Heart right ventricle (tissue), 16 donors: Measurements from ENCODE around the gene SUSD3. TPM values are rescaled to one million over a fixed set of nuclear protein-coding genes. Genes with fewer than 3 reads are reported as not detected.

Experiments used
- ATAC-seq, 8 donors: fragments of 200-7000 bp; cut with Tn5 transposase; one replicate each; pipeline ENCODE4 v1.9.1; 2020; ENCODE audit warnings: mild to moderate bottlenecking in 8 of 8, moderate library complexity in 8 of 8, moderate number of reproducible peaks in 1 of 8
- DNase-seq, 2 donors: peaks; one replicate each; pipeline ENCODE4 v3.0.0-alpha.2; 2020
- H3K27ac ChIP-seq, 10 donors: fragments of 200-600 bp; sonication (generic) in 2 of 10; one replicate each; pipeline versions ENCODE4 v1.5.0 to v1.8.0; 2020 to 2022; ENCODE audit warnings: mild to moderate bottlenecking in 3 of 10
- H3K27me3 ChIP-seq, 7 donors: fragments of 200-600 bp; one replicate each; pipeline ENCODE4 v1.8.0; 2021 to 2022; ENCODE audit warnings: mild to moderate bottlenecking in 2 of 7
- H3K36me3 ChIP-seq, 9 donors: fragments of 200-600 bp; sonication (generic) in 1 of 9; one replicate each; pipeline versions ENCODE4 v1.5.0 to v1.8.0; 2020 to 2022; ENCODE audit warnings: mild to moderate bottlenecking in 2 of 9
- H3K4me1 ChIP-seq, 9 donors: fragments of 200-600 bp; sonication (generic) in 1 of 9; one replicate each; pipeline versions ENCODE4 v1.5.0 to v1.8.0; 2020 to 2022; ENCODE audit warnings: mild to moderate bottlenecking in 4 of 9
- H3K4me3 ChIP-seq, 10 donors: fragments of 200-600 bp; sonication (generic) in 2 of 10; one replicate each; pipeline versions ENCODE4 v1.5.0 to v1.8.0; 2020 to 2022; ENCODE audit warnings: mild to moderate bottlenecking in 7 of 10, moderate library complexity in 2 of 10
- H3K9me3 ChIP-seq, 11 donors: fragments of 200-600 bp in 10 of 11; sonication (generic) in 2 of 11; one replicate each; pipeline versions ENCODE4 v1.5.0 to v1.8.0; 2013 to 2022; ENCODE audit warnings: mild to moderate bottlenecking in 2 of 11, control low read depth in 1 of 11, moderate library complexity in 1 of 11
- CTCF ChIP-seq, 9 donors: fragments of 200-600 bp; sonication (generic) in 2 of 9; IDR thresholded peaks; one replicate each; pipeline versions ENCODE4 v1.5.0 to v1.8.0; 2021 to 2022; ENCODE audit warnings: antibody characterized with exemption in 9 of 9, mild to moderate bottlenecking in 5 of 9, moderate library complexity in 1 of 9
- whole genome bisulfite sequencing, 2 donors: extraction: QIAGEN DNeasy Blood & Tissue Kit; methylation state at CpG; one replicate each; pipeline ENCODE4 v1.1.7; 2013; ENCODE audit warnings: inconsistent platforms in 1 of 2; 5-methylcytosine and 5-hydroxymethylcytosine counted together
- intact Hi-C, 10 donors: fragments of 100-400 bp; cut with DNase I; formaldehyde crosslinking; loops; one replicate each; pipeline versions ENCODE4 v1.11.1 to v1.14.2; 2022
- polyA plus RNA-seq, 2 donors: library from polyadenylated mRNA; stranded (reverse); fragments of 200-250 nt; gene quantifications; one replicate each; pipeline ENCODE4 v1.2.3, GENCODE V29; 2013
- total RNA-seq, 10 donors: library from RNA; stranded (reverse); fragmentation: NEBNext Ultra II Directional in 3 of 10; extraction: Animal tissue kit (Norgen Biotek cat#: 25700) in 3 of 10; gene quantifications; one replicate each; pipeline versions ENCODE4 v1.2.1 to v1.2.4, GENCODE V29; 2021 to 2023
- donor health status: Arrhythmogenic right ventricular cardiomyopathy.
- donor health status: ischemic (EF 13 %, LVEDD 7.1; RV severe dilation, severe dysfunction).
- donor health status: healthy with polysubstance abuse.
- donor health status: DM: no; HTN: yes; CAD: no.
- donor health status: DM: no; HTN: no; CAD: no.
- donor health status: ischemic (EF 25% LVEDD 6.9; RV normal size, moderate dysfunction).
- donor health status: ischemic (EF 25% LVEDD 5.7; RV mildly dilated, moderate dysfunction).
- donor health status: healthy.
- donor health status: DM: yes; HTN: yes; CAD: no.
- donor health status: Ischemic cardiomyopathy.
- donor health status: ischemic (EF 35%, LVEDD 5.7; RV mildly dilated, moderate dysfunction).
- donor health status: nonischemic (EF 11% LVEDD 7.7; RV severe dilation, severe dysfunction).
- donor health status: DM: yes; HTN: yes; CAD: no.
- donor health status: PGD.
- donor health status: ischemic (EF 29% LVEDD 5.4; RV normal size, mild dysfunction).
- donor health status: nonischemic (EF 23%, LVEDD 6.1; RV moderate dilation, normal function).

The SUSD3 gene
- total and polyA plus RNA-seq, 12 donors, result 0.40 to 2.1 (median 0.79) TPM; not detected in 1

- TF ChIP-seq CTCF (IDR thresholded peaks at IDR 0.05), result no peak
- intact Hi-C loops, result no loop called here
- WGBS, 2 donors, result 88 to 93% methylated on average over 10 of the region's 10 CpGs
- Histone ChIP-seq H3K4me3 (no peak overlapping the region), H3K36me3 (peaks cover 0 to 15% (median 0%) of the 10 kb centered on the region in 9 donors), H3K9me3 (no peaks in the 10 kb centered on the region), H3K4me1 (peaks cover 0 to 12% (median 0%) of the 10 kb centered on the region in 9 donors), H3K27me3 (peaks cover 0 to 4% (median 0%) of the 10 kb centered on the region in 7 donors), H3K27ac (no peak overlapping the region)
- no peak for DNase-seq
- ATAC-seq, result no peak
Measured at GRCh38 chr9:93081081-93081529, 22.6 kb downstream of the SUSD3 start.

GRCh38 chr9:93081931-93082330 lies 23.4 kb downstream of the SUSD3 start:
- peaks cover 0 to 4% (median 0%) of the 10 kb centered on the region in 7 donors for H3K27me3 ChIP-seq
- TF ChIP-seq CTCF (IDR thresholded peaks at IDR 0.05), result no peak
- intact Hi-C loops, result no loop called here
- no peak overlapping the region for H3K27ac ChIP-seq
- H3K4me3 ChIP-seq, result no peak overlapping the region
- peaks cover 0 to 15% (median 0%) of the 10 kb centered on the region in 9 donors for H3K36me3 ChIP-seq
- DNase-seq (no peak), ATAC-seq (no peak)
- no peaks in the 10 kb centered on the region for H3K9me3 ChIP-seq
- H3K4me1 ChIP-seq, result peaks cover 0 to 12% (median 0%) of the 10 kb centered on the region in 9 donors
- WGBS, 2 donors, result 90 to 93% methylated on average over 3 of the region's 3 CpGs

GRCh38 chr9:93082841-93083411 lies 24.4 kb downstream of the SUSD3 start:
- Histone ChIP-seq H3K4me3 (no peak overlapping the region), H3K9me3 (no peaks in the 10 kb centered on the region), H3K27me3 (peaks cover 0 to 4% (median 0%) of the 10 kb centered on the region in 7 donors), H3K4me1 (peaks cover 0 to 12% (median 0%) of the 10 kb centered on the region in 9 donors), H3K36me3 (peaks cover 0 to 15% (median 0%) of the 10 kb centered on the region in 9 donors), H3K27ac (peak overlapping the region in 1 of 10 donors; percentile 11)
- WGBS, 2 donors, result 62 to 69% methylated on average over 18 of the region's 18 CpGs
- no peak for TF ChIP-seq CTCF (IDR thresholded peaks at IDR 0.05)
- ATAC-seq, result peak in 1 of 8 donors; percentile 20
- intact Hi-C loops, result no loop called here
- no peak for DNase-seq

- TF ChIP-seq CTCF (IDR thresholded peaks at IDR 0.05), result no peak
- Histone ChIP-seq H3K27ac (no peak overlapping the region), H3K27me3 (peaks cover 0 to 4% (median 0%) of the 10 kb centered on the region in 7 donors), H3K4me1 (peaks cover 0 to 12% (median 0%) of the 10 kb centered on the region in 9 donors), H3K4me3 (no peak overlapping the region), H3K36me3 (peaks cover 0 to 15% (median 0%) of the 10 kb centered on the region in 9 donors), H3K9me3 (no peaks in the 10 kb centered on the region)
- peak in 1 of 8 donors; percentile 9 for ATAC-seq
- no peak for DNase-seq
- WGBS, 2 donors, result 88 to 91% methylated on average over 8 of the region's 8 CpGs
- intact Hi-C loops, result no loop called here
Measured at GRCh38 chr9:93083592-93084470, 25.3 kb downstream of the SUSD3 start.
